DLD1 (cell line): ENCODE data around the gene GARNL3.

Experiments used
- in situ Hi-C: cut with HindIII; loops from 2 replicates; pipeline ENCODE4 v1.10.0; 2017; ENCODE audit warnings: low sequenced_read_pairs

The GARNL3 gene

DNA sequence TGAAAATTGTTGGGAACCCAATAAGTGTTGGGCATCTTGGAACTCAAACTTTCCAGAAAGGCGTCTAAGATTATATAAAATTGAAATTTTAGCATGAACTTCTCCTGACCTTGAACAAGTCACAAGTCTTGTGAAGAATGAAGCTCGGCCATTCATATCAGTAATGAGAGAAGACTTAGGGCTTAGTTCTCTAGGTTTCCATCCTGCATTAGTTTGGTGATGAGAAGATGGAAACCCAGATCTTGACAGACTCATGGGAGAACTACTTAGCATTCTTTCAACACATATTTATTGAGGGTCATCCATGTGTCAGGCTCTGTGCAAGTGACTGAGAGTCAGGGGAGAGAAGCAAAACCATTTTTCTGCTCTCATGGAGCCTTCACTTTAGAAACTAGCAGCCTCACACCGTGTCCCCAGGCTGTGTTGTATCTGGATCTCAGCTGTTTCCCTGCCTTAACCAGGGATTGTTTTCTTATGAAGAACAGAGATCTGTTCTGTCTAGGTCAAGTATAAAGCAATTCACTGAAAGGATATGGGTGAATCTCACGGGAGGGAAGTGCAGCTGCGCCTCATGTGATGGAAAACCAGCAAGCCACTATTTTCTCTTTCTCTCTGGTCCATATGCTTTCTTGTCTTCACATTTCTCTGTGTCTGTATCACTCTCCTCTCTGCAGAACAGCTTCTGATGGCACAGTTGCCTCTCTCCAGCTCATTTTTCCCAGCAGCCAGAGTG, 3.4 kb downstream of the GARNL3 start:
- in situ Hi-C loops, result no loop called here

DNA sequence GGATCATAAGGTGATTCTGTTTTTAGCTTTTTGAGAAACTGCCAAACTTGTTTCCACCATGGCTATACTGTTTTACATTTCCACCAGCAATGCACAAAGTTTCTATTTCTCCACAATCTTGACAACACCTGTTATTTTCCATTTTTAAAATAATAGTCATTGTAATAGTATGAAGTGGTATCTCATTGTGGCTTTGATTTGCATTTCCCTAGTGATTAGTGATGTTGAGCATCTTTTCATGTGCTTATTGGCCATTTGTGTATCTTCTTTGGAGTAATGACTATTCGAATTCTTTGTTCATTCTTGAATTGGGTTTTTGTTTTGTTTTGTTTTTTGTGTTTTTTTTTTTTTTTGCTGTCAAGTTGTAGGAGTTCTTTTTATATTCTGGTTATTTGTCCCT, 4.9 kb downstream of the GARNL3 start:
- in situ Hi-C loops, result no loop called here

DNA sequence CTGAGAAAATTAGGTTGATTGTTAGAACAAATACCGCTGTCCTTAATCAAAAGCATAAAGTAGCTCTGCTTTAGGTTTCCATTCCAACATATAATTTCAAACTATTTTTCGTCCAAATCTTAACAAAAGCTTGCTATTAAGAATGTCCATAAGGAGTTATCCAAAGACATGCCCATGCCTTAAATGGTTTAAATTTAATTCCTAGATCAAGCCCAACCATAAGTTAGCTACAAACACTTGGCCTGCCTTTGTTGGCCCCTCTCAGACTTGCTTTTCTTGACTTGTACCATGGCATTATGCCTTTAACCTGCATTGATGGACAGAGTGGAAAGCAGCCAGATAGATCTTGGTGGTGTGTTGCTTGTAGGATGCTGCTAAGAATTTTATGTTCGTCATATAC, 8.8 kb downstream of the GARNL3 start:
- in situ Hi-C loops, result no loop called here

DNA sequence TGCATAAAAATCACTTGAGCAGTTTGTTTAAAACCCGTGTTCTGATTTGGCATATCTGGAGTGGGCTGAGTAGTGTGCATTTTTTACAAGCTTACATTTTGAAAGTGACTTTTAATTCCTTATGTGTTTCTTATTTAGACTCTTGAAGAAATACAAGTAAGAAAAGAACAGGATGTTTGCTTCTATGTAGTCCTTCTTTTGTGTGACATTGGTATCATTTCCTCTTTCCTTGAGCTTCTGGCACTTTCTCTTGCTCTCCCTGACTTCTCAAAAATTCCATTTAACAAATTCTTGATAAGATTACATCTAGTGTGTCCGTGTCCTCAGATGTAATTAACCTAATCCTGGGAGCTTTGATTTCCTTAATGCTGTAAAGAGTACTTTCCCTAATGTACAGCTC, 12.5 kb downstream of the GARNL3 start:
- in situ Hi-C loops, result no loop called here

DNA sequence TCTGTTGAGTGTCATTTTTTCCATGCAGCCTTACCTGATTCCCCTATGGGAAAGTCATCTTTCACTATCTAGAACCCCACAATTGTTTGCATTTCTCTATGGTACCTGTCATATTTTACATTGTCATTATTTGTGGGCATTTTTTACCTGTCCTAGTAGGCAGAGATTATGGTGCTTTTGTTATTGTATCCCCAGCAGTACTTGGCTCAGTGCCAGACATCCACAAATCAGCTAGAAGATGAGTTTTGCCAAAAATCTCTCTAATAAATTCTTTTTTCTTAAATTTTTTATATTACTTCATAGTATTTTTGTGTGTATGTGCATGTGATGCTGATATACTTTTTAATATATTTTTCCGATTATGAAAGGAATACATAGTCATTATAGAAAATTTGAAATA, 13.2 kb downstream of the GARNL3 start:
- in situ Hi-C loops, result no loop called here

DNA sequence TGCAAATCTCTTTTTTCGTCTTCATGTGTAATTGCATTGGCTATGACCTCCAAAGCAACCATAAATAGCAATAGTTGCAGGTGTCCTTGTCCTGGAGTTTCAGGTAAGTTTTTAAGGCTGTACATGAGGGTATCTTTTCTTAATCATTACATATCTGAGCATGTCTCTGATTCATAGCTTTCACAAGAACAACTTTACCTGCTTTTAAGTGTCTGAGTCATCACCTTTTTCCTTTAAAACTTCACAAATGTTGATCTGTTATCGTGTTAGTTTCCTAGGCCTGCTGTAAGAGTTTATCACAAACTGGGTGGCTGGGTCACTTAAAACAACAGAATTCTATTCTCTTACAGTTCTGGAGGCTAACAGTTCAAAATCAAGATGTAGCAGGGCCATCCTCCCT, 13.8 kb downstream of the GARNL3 start:
- in situ Hi-C loops, result no loop called here

DNA sequence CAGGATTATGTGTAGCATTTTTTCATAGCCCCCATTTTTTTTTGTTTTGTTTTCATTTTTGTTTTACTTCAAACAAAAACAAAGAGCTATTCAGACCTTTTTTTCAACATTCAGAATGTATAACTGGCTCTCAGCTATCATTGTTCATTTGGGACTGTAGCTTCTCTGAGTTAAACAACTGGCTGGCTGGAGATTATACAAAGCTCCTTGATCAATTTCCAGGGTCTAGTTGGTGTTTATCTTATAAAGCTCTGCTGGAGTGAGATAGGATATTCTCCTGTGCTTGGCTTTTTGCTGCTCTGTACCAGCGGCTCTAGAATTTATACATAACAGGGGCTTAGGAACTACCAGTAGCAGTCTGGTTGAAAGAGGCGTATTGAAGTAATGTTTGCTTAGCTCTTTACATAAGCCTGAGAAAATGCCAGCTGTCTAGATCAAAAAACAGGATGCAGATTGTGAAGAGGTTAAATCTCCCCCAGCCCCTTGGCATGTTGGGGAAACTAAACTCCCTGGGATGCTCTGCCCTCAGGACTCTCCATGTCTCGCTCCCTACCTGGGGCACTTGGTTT, 15.2 kb downstream of the GARNL3 start:
- in situ Hi-C loops, result no loop called here

DNA sequence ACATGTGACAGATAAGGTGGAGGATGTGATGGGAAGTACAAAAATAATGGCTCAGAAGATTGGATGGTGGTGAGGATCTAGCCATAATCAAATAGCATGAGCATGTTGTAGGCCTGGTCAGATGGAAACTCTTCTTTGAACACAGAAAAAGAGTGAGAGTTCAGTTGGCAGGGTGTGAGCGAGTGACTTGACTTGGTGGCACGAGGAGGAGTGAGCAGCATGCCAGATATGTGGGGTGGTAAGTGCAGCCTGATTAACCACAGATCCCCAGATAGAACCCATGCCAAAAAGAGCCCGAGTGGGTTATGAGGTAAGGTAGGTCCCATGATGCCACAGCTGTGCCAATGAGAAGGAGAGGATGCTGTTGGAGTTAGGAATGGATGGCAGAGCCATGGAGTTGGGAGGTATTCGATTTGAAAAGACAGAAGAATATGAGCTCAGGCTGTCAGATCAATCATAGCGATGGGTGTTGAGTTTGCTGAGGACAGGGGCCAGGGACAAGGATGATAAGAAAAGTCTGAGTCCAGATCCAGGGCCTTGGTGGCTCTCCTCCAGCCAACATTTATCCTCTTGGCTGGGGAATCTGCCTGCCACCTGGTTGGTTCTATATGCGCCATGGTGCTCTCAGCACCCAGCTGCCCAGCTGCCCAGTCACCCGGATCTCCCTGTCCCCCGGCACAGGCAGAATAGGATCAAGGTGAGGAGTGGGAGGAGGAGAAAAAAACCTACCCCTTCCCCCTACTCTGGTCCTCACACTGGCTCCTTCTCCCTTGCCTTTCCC, 16.5 kb downstream of the GARNL3 start:
- in situ Hi-C loops, result no loop called here

DNA sequence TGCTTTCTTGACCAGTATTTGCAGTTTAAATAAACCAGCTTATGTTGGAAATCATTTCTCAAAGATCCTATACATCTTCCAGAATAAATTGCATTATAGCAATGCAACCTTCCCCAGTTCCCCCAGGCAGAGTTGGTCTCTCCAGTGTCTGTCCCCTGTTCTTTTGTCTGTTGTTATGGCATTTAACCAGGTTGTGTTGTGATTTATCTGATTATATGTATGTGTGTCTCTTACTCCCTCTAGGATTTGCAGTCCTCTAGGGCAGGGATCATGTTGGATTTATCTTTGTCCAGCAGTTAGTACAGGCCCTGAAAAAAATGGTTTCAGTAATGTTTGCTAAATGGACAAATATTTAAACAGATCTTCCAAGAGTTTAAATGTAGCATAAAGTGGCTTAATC, 17.3 kb downstream of the GARNL3 start:
- in situ Hi-C loops, result no loop called here

DNA sequence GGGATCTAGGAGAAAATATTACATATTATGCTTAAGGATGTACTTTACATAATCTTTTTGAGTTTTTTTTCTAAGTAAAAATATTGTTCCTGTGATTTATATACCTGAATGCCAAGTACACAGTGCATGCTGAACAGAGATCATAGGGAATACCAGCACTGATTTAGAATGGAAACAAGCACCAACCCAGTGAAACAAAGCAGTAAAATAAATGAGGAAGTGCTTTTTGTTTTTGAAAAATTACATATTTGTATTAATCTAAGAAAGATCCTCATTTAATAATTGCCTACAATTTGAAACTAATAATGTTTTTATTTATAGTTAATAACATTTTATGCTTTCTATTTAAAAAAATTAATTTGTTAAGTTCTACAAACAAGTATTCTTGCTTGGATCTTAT, 18.0 kb downstream of the GARNL3 start:
- in situ Hi-C loops, result no loop called here

DNA sequence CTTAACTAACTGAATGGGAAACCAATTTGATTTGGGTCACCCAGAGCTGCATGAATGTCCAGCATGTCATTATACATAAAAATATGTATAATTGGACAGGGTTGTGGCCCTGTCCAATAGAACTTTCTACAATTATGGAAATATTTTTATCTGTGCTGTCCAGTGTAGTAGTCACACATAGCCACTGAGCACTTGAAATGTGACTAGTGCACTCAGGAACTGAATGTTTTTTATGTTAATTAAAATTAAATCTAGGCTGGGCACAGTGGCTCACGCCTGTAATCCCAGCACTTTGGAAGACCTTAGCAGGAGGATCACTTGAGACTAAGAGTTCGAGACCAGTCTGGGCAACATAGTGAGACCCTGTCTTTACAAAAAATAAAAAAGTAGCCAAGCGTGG, 18.6 kb downstream of the GARNL3 start:
- in situ Hi-C loops, result no loop called here

DNA sequence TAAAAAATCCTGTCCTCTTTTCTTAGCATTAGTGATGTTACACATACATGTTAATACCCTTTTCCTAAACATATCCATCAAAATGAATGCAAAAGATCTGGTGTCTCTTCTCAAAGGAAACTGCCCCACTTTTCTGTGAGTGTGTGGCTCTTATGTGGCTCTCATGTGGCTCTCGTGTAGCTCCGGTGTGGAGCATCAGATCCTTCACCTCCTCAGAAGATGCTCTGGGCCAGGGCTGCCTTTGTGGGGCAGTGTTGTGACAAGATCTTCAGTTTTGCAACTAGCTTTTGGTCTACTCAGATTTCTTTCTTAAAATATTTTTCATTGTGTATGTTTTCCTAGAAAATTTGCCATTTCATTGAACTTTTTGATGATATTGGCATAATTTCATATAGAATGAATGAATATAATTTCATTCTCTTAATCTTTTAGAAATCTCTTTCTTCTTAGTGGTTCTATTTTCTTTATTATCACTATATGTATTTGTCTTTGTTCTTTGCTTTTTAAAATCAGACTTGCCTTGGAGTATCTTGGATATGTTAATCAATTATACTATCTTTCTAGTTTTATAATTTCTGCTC, 19.4 kb downstream of the GARNL3 start:
- in situ Hi-C loops, result no loop called here

DNA sequence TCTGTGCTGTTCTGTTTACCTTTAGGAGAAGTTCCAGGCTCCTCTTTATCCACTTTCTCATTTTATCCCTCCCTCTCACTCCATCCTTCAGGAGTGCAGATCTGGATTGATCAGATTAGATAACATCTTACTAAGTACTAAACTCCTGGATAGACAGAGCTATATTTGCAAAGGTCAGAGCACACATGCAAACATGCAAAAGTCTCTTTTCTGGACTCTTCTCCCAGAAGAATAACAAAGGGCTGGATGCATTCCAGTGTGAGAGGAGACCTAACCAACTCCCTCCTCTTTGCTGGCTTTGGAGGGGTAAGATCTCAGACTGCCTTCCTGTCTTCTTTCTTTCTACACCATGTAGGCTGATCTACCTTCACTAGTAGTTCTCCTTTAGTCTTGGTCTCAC, 21.4 kb downstream of the GARNL3 start:
- in situ Hi-C loops, result no loop called here

DNA sequence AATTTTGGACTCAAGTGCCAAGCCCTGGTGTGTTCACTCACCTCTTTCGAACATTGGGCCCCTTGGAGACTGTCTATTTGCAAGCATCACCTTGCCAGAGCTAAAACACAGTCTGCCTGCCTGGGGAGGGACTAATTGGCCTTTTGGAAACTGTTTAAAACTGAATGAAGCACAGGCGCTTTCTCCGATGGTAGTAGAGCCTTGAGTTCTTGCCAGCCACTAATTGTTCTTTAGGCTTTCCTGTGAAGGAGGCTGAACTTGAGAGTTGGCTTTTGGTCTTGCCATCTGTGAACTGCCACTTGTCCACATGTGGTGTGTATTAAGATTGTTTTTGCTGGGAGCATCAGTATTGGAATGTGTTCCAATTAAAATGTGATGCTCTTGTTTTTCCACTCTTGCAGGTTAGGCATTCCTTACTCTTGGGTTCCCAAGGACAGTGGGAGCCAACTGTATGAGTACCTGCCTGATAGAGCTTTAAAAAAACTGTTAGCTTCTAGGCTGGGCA, 26.0 kb downstream of the GARNL3 start:
- in situ Hi-C loops, result no loop called here

DNA sequence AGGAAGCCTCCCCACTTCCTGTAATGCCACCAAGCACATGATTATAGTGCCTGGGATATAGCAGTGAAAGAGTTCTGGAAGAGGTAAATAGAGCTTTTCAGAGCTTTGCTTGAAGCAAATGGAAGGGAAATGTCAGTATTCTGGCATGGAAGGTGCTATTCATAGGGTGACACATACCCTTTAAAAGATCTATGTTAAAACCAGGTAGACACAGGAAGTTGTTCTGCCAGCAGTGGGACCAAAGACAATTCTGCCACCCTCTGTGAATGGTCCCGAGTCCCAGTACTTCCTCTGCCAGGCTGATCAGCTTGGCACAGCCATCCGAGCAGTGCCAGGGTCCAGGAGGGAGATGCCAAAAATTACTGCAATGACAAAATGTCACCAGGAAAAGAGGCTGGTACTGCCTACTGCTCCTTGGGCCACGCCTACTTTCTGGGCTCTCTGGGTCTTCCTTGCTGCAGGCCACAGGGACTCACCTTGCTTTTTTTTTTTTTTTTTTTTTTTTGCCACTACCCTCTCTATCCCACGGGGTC, 26.7 kb downstream of the GARNL3 start:
- in situ Hi-C loops, result no loop called here

DNA sequence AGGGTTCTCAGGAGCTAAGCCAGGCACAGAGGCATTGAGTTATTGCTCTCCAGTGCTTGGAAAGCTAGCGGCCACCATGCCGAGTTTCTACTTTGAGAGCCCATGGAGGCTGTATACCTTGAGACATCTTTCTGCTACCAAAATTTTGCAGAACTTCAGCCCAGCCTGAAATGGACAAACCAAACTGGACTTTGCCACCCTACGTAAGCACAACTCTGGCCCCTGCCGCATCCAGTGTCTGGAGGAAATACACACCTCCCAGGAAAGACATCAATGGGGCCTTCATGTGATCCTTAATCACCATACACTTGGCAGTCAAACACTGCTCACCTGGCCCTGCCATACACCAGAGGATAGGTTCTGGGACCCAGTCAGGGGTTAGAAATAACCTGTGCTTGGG, 27.8 kb downstream of the GARNL3 start:
- in situ Hi-C loops, result no loop called here

DNA sequence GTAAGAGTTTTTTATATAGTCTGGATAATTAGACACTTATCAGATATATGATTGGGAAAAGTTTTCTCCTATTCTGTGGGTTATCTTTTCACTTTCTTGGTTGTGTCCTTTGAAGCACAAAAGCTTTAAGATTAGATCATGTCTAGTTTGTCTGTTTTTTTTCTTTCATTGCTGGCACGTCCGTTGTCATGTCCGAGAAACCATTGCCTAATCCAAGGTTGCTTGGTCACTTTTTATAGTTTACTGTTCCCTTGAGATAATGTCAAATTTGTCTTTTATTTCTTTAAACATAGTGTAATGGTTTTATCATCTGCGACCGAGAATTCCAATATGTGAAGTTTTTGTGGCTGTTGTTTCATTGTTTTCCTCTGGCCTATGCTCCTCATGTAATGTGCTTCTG, 28.8 kb downstream of the GARNL3 start:
- in situ Hi-C loops, result no loop called here

DNA sequence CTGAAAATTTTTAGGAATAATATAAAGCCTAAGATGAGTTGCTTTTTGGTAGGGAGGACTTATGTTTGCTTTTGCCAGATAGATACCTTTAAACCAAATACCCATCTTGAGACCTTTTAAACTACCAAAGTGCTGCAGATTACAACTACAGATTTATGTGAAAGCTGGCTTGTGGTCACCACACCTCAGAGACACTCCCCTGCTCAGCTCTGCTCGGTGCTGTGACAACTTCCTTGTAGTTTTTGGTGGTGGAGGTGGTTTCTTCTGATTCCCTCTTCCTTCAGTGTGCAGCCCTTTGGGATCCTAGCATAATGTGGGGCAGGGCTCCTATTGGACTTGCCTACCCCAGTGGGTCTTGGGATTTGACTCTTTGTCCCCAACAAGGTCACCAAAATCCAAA, 29.2 kb downstream of the GARNL3 start:
- in situ Hi-C loops, result no loop called here

DNA sequence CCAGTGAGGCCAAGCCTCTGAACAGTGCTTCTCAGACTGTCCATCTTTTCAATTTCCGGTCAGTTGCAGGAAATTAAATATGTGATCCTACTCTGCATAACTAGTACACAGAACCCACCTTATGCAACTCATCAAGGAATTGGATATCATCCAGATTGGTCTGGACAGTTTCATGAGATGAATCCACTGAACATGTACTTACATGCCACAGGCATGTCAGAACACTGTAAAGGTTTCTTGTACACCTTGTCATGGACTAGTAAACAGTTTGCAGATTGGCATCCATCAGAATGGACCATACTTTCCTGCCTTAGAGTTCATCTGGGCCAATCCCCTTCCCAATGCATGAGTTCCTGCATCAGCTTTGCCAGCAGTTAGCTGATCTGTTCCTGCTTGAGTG, 30.4 kb downstream of the GARNL3 start:
- in situ Hi-C loops, result no loop called here

DNA sequence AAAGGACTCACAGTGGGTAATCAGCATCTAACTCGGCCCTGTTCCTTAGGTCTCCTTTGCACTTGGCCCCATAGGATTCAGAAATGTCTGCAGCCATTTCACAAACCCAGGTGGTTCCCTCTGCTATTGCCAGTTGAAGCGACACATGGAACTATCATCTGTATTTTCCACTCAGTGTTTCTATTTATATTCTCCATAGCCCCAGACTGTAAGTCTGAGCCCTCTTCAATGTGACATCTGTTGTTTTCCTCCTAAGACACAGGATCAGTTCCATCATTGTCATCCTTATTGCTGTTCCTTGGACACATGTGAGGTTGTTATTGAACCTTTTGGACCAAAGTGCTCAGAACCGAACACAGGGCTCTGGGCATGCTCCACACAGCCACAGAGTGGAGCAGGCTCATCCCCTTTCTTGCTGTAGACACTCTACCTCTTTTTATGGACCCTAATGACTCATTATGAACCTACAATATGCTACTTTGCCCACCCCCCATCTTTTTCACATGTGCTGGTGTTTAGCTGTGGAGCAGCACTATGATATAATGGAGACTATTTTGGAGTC, 36.4 kb downstream of the GARNL3 start:
- in situ Hi-C loops, result no loop called here

DNA sequence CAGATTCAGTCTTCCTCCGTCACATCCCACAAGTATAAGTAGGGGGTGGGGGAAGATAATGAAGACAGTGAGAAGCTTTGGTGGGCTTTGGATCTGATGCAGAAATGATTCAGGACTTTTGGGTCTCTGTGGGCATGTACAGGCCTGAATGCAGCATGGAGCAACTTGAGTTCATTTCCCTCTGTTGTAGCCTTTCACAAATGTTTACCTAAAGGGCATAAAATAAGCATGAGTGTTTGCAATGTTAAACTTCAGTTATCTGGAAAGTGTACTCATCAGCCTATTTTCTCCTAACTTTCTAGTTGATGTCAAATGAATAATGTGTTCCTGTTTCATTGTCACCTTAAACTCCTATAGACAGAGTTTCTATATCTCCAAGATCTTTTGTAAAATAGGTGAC, 39.3 kb downstream of the GARNL3 start:
- in situ Hi-C loops, result no loop called here
